Tibial nerve (tissue), 4 donors: ENCODE data around the gene RPS6KA6.

Experiments
- CTCF ChIP-seq, 5 experiments: fragments of 200-600 bp in 3 of 5; fragments of 450-650 bp in 2 of 5; sonication (generic) in 3 of 5; IDR thresholded peaks; one replicate each; pipeline ENCODE4 v1.5.1; 2016 to 2019; ENCODE audit warnings: antibody characterized with exemption in 5 of 5, mild to moderate bottlenecking in 3 of 5, moderate library complexity in 2 of 5
- EP300 ChIP-seq, 2 donors: sonication (generic); formaldehyde crosslinking; IDR thresholded peaks; one replicate each; pipeline ENCODE4 v1.6.1; 2017; ENCODE audit warnings: antibody characterized with exemption in 2 of 2, mild to moderate bottlenecking in 1 of 2
- POLR2A ChIP-seq, 2 donors: fragments of 450-650 bp; IDR thresholded peaks; one replicate each; pipeline ENCODE4 v1.6.1; 2017; ENCODE audit warnings: antibody characterized with exemption in 2 of 2, mild to moderate bottlenecking in 2 of 2, moderate library complexity in 2 of 2

GRCh38 chrX:84064164-84064563 lies 123.8 kb downstream of the RPS6KA6 start:
- TF ChIP-seq CTCF (IDR thresholded peaks at IDR 0.05) (no peak), POLR2A (IDR thresholded peaks at IDR 0.05) (no peak), EP300 (IDR thresholded peaks at IDR 0.05) (no peak)
